HS-5 (cell line): Measurements from ENCODE around the gene CDH22.

Source experiments
- DNase-seq: peaks from one replicate; pipeline ENCODE4 v3.0.0-alpha.2; 2012; ENCODE audit warnings: low read depth

Gene CDH22

DNA sequence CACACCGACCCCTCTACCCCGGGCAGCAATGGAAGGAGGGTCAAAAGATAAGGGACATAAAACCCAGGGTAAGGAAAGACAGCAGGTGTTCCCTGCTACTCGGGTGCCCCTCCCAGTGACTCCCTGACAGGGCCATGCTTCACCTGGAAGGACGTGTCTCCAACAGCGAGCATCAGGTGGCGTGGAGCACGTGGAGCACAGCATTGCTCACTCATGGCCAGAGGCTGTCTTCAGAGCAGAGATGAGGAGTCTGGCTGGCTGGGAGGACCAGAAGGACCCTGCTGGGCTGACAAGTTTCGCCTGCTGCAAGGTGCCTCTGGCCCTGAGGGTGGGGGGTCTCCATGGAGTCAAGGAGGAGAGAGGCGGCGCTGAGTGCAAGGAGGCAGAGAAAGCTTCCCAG lies 15.3 kb upstream of the CDH22 start:
- no peak for DNase-seq

DNA sequence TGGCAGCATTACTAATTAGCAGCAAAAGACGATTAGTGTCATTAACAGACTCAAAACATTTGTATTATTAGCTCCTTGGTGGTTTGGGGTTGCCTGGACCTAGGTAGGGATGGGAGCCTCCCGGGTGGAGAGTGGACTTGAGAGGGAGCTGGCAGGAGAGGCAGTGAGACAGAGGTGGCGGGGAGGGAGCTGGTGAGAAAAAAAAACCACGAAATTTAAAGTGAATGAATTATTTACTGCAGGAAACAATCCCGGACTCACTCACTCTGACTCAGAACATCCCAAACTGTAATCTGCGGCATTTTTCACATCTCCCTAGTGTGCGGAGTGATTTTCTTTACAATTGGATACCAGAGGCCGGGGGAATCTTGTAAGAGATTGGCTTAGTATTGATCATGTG lies 14.3 kb upstream of the CDH22 start:
- DNase-seq: no peak

GRCh38 chr20:46317685-46318177 lies 9.4 kb upstream of the CDH22 start:
- DNase-seq: no peak

GRCh38 chr20:46316984-46317684 lies 8.8 kb upstream of the CDH22 start:
- DNase-seq: no peak

- no peak for DNase-seq
These were observed 7.0 kb upstream of the CDH22 start for GRCh38 chr20:46315311-46315710.

DNA sequence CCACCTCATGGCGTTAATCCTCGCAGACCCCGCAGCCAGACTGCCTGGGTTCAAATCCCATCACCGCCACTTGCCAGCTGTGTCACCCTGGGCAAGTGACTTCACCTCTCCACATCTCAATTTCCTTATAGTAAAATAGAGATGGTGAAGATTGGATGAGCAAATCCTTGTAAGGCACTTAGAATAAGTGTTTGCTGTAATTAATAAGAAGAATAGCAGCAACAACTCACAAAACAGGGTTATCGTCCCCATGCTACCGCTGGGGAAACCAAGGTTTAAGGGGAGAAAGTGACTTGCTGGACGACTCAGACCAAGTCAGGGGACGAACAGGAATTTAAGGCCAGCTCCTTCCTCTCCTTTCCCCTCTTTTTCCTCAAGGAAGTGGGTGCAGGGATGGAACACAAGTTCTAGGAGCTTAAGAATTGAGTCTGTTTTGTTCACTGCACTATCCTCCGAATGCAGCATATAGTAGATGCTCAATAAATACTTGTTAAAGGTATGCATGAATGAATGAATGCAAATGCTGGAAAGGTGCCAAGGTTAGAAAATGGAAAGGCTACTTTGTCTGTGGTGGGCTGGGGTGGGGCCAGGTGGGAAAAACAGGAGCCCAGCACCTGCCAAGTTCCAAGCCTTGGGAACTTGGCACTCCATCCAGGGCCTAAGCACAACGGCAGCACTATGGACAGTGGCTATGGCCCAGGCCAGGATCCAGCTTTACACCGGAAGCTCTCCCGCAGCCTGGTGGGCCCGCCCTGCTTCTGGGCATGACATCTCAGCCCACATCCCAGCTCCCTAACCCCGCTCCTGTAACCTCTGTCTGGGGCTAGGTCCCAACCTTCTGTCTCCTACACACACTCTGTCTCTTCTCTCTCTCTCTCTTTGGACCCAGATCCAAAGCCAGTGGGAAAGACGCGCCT lies 4.9 kb upstream of the CDH22 start:
- no peak for DNase-seq

GRCh38 chr20:46312075-46312944 lies 4.0 kb upstream of the CDH22 start:
- DNase-seq: no peak

- DNase-seq: no peak
These were observed 3.4 kb upstream of the CDH22 start for GRCh38 chr20:46311719-46312074.

- DNase-seq: no peak
These were observed 2.8 kb upstream of the CDH22 start for GRCh38 chr20:46311039-46311650.

- no peak for DNase-seq
These were observed 1.6 kb upstream of the CDH22 start for GRCh38 chr20:46309945-46310344.

GRCh38 chr20:46307999-46308257 lies 370 bp downstream of the CDH22 start:
- DNase-seq: no peak

DNA sequence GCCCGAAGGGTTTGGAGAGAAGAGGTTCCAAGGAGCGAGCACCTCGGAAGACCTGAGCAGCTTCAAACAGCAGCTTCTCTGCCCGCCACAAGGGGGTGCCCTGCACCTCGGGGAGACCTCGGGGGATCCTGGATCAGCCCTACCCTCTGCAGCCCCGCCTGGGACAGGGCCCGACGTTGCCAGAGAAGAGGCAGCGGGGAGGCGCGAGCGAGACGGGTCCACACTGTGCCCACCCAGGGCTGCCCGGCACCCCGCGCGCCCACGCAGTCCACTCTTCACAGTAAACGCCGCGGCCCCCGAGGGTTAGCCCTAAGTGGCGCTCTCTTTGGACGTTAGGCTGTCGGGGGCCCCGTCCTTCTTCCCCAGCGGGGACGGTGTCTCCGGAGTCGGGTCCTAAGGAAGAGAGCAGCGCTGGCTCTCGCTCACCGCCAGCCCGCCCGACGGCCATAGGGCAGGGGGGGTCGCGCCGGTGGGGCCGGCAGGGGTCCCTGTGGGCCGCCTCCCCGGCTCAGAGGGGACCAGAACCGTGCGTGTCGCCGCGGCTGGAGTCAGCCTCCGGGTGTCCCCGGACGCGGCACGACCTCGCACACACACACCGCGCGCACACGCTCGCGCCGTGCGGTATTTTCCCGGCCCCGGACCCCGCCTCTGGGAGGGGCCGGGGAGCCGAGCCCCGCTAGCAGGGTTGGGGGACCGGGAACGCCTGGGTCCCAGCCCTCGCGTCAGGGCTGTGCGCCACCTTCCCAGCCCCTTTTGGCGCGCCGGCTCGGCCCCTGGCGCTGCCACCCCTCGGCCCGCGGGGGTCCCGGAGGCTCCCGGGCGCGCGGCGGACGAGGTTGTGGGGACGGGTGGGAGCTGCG lies 929 bp downstream of the CDH22 start:
- DNase-seq: no peak

DNA sequence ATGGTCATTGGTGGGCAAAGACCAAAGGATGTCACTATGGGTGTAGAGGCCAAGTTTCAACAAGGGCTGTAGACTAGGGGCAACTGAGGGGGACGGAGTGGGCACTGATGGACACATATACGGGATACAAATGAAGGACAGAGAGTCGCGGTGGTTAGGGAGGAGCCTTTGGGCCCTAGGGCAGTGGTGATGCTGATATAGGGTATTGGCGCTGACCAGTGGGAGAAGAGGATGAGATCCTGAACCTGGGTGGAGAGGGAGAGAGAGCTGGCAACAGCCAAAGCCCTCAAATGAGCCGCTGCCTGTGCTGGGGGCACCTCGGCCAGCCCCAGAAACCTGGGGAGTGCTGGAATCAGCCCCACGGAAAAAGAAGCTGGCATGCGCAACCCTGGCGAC lies 1.6 kb downstream of the CDH22 start:
- no peak for DNase-seq

GRCh38 chr20:46305973-46306360 lies 2.3 kb downstream of the CDH22 start:
- DNase-seq: no peak

DNA sequence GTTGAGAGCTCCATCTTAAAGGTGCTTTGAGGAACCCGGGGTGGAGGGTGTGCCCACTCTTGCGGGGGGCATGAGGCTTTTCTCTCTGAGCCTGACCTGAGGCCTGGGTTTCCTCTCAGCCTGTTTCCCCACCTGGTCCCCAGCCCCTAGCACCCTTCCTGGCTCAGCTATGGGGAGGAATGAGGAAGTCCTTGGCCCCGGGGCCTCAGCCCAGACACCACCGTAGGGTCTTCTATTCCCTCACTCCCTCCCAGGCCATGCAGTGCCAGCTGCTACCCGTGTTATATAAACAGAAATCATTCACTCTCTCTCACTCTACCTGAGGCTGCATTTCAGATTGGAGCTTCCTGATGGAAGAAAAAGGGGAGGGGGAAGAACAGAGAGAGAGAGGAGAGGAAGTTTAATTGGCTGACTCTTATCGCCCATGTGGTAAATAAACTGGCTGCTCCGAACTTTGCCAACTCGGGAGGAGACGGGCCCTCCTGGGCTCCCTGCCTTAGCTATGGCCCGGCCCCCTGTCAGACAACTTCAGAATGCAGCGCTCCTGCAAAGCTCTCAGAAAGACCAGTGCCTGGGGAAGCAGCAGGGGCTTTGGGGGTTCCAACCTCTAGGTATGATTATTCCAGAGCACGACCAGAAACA lies 2.8 kb downstream of the CDH22 start:
- no peak for DNase-seq

DNA sequence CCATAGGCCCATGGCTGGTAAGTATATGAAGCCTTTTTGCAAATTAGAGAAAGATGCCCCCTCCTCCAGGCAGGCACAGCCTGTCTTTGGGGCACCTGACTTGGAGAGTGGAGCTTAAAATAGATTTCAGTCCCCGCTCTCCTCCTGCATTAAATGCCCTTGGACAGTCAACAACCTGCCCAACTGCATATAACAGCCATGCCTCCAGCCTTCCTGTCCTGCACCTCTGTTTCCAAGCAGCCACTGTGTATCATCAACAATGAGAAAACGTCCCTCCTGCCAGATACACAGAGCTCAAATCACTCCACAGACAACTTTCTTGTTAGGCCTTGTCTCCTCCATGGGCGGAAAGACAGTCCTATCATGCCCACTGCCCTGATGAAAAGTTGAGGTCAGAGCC lies 3.4 kb downstream of the CDH22 start:
- no peak for DNase-seq

DNA sequence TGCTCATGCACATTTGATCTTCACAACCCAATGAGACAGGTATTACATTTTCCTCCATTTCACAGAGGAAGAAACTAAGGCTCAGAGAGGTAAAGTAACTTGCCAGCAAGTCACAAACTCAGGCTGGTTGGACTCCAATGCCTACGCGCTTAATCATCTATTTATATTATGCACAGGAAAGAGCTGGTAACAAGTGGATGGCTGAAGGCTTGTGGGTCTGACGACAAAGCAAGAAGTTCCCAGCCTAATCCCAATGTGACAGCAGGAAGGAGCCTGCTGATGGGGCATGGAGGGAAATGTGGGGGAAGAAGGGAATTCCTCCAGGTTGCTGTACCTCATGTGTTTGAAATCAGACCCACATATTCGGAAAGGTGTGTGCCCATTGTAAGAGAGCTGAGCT lies 3.9 kb downstream of the CDH22 start:
- no peak for DNase-seq

DNA sequence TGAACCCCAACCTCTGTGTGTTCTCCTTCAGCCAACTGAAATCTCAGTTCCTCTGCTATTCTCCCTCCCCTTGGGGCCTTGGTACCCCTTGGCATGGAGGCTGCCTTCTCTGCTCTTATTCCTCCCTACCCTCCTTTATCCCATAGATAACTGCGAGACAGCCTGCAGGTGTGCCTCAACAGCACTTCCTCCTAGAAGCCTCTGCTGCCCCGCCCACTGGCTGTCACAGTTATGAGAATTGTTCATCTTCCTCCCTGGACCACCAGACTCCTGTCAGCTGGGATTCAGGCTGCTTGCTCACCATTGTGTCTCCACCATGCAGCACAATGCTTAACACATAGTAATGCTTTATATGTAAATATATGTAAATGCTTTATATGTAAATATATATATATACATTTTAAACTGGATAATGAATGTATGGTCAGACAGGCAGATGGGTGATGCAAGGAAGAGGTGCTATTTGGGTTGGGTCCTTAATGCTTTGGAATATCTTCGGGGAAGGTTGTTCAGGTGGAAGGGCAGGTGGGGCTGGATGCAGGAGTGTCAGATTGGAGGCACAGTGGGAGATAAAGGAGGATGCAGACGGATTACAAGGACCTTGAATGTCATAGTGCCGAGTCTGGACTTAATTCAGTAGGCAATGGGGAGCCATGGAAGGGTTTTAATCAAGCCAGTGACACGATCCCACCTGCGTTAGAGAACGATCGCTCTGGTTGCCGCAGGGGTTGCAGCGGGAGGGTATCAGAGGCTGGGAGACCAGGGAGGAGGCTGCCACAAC lies 4.9 kb downstream of the CDH22 start:
- no peak for DNase-seq

GRCh38 chr20:46302106-46302505 lies 6.2 kb downstream of the CDH22 start:
- DNase-seq: no peak

- no peak for DNase-seq
These were observed 8.0 kb downstream of the CDH22 start for GRCh38 chr20:46300281-46300680.
